RPMI7951 (cell line): Measurements from ENCODE around the gene PLCB1. TPM values are rescaled to one million over a fixed set of nuclear protein-coding genes. Genes with fewer than 3 reads are reported as not detected.
"Not testable (repeated sequence)": the region's sequence is repeated elsewhere in the genome, so short reads cannot be mapped to it uniquely, and the experiment has no call there.

ENCODE experiments used
- DNase-seq: peaks from one replicate; pipeline ENCODE4 v3.0.0-alpha.2; 2012; ENCODE audit warnings: low read depth
- total RNA-seq: library from RNA; depleted of rRNA; stranded (reverse); fragments of >200 nt; shearing (Covaris generic); gene quantifications from 2 replicates; pipeline ENCODE4 v1.2.3, GENCODE V29; 2014

Gene PLCB1
- total RNA-seq, 1 experiment from 2014 or later, result 28.4 TPM

DNA sequence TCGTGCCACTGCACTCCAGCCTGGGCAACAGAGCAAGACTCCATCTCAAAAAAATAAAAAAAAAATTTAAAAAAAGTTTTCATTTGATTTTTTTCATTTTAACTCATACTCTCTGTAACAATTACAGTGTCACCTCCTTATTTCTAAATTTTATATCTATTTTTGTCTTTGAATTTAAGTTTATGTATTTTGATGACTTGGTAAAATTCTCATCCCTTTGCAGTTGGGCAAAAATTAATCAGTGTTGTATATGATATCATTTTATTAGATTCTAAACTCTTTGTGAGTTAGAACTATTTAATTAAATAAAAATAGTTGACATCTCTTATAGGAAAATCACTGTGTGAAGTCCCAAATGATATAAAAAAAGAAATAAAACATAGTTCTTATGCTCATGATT, 270.7 kb downstream of the PLCB1 start:
- no peak for DNase-seq

DNA sequence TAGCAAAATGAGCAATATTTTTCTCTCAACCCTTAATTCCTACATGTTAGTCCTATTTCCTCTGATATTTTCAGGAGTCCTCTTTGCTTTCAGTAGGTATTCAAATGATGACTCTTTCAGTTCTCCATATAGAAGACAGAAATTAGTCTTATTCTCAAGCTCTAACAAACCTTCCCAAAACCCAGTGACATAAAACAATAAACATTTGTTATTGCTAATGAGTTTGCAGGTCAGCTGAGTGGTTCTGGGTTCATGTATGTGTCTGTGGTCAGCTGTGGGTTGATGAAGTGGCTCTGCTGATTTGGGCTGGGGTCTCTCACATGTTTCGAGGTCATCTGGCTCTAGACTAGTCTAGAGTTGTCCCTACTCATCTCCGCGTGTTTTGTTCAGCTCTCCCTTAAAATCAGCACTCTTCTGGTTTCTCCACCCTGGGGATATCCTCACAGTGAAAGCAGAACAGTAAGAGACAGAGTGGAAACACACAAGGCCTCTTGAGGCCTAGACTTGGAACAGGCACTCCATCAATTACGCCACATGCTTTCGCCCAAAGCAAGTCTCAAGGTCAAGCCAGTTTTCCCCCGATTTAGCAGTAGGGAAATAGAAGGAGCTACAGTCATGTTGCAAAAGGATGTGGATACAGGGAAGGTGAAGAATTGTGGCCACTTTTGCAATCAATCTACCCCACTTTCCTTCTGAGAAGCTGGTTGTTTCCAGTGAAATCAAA, 273.0 kb downstream of the PLCB1 start:
- no peak for DNase-seq

DNA sequence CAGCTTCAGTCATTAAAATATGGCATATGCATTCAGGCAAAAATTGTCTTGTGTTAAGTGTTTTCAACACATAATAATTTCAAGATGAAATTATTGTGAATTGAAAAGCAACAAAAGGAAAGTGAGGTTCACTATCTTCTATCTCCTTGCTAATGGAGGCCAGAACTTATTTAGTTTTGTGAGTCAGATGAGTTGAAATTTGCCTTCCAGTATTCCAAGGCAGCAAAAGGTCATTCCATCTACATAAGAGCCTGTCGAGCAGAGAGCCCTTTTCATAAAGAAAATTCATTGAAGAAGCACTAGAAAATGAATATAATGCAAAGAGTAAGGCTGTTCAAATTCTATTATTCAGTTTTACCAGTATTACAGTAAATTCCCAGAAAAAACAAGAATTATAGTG, 274.3 kb downstream of the PLCB1 start:
- no peak for DNase-seq

DNA sequence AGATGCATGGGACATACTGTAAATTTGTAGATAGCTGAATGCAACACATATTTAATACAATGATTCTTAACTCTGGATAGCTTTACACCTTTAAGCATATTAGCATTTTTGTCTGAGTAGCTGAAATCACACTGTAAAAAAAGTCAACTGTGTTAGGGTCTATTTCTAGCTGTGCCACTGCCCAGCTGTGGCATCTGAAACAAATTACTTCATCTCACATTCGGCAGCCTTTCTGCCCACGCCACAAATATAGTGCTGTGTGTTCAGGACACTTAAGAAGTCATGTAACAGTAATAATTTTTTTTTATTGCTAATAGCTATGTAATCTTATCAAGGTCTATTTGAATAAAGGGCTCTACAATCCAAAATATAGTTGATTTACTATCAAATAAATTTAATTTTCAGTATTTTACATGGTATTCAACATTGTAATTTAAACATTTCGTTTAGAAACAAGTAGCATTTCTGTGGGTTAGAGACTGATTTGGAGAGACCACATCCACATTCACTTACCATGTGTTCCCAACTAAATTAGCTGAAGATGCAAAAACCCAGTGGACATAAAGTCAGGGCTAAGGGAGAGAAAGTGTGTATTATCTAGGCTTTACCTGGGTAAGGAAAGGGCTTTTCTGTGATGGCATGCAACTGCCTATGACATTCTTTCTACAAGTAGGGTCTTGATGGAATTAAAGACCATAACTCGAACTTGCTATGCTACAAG, 276.7 kb downstream of the PLCB1 start:
- DNase-seq, result no peak

DNA sequence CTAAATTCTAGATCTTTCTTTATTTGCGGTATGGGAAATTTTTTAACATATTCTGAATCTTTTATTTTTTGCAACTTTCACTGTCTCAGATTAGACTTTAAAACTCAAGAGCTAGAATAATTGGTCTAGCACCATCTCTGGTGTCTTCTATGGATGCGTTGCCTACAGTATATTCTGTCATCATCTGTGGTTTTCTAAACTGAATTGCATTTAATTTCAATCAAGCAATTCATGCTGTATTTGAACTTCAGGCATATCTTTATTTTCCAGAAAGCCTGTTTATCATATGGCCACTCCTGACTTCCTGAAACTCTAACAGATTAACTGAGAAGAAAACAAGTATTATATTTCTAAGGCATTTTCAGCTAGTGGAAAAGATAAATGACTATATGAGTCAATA, 281.6 kb downstream of the PLCB1 start:
- DNase-seq, result no peak

DNA sequence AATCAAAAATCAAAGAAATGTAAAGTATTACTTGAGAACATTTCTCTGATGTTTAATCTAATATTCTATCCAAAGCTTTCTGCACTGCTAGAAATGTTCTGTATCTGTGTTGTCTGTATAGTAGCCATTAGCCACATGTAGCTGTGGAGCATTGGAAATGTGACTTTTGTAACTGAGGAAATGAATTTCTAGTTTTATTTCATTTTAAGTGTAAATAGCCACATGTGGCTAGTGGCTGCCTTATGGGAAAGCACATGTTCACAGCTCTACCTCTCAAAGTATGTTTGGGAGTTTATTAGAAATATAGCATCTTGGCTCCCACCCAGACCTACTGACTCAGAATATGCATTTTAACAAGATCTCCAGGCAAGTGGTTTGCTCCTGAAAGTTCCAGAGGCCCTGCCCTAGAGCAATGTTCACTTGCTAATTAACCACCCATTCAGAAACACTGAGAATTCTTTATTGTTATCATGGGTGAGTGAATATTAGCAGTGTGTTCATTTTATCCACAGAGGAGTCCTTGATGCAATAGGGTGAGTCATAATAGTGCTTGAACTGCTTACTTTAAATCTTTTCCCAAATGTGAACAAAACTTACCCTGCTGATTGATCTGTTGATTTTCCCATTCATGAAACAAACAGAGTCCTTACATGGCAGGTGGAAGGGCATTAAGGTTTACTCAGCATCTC, 282.7 kb downstream of the PLCB1 start:
- peak; percentile 86 for DNase-seq

DNA sequence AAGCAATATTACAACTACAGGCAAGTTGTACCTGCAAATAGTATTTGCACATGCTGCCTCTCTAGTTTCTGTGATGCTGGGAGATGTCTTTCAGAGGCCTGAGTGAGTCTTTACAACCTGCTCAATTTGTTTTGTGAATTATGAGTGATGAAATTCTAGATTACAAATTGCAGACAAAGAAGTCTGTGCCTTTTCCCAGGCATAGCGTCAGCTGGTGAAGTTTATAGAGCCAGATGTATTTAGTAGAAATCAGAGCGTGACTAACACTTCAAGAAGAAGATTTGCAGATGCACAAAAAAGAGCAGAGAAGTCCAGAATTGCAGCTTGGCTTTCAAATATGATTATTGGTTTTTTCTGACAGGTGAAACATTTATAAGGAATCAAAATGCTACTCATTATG, 289.9 kb downstream of the PLCB1 start:
- peak; percentile 15 for DNase-seq

DNA sequence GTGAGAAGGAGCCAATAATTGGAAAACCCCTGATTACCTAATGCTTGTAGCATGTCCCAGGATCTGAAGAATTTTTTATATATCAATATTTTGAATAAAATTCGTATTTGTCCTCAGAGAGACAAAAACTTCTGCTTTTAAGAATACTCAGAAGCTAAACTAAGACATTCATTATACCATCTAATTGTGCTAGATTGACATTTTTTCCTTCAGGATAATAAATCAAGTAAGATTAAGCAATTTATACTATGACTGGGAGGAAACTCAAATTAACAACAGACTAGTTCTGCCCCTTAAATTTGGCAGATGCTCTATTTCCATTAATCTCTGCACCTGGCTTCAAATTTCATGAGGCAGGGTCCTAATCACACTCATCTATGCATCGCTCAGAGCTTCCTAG, 291.4 kb downstream of the PLCB1 start:
- no peak for DNase-seq

DNA sequence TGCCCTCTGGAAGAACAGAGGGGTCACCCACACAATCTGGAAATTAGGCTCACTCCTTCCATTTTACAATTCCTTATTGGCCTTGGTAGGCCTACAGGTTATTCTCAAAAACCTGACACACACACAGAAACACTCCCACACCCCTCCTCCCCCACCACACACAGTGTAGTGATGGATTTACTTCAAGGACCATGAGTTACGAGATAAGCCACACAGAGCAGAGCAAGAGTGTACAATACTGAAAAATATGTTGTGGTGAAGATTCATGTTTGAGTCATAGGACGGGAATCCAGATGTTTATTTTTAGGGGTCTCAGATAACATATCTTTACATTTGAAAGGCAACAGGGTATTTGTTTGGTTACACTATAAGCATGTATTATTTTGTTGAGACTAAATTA, 291.9 kb downstream of the PLCB1 start:
- DNase-seq, result peak; percentile 72

DNA sequence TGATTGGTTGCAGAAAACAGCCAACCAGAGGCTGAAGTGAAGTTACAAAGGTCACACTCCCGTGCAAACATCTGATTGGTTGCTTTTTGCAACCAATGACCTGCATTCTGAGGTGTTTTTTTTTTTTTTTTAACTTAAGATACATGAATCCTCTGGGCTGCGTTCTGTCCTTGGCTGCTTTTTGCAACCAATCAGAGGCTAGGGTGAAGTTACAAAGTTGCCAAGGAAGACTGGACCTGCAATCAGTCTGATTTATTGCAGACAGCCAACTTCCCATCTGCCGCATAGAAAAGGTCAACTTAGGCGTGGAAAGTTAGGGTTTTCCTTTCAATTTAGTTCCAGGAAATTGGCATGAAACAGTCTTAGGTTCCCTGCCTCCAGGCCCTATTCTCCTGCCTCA, 292.9 kb downstream of the PLCB1 start:
- DNase-seq, result no peak

DNA sequence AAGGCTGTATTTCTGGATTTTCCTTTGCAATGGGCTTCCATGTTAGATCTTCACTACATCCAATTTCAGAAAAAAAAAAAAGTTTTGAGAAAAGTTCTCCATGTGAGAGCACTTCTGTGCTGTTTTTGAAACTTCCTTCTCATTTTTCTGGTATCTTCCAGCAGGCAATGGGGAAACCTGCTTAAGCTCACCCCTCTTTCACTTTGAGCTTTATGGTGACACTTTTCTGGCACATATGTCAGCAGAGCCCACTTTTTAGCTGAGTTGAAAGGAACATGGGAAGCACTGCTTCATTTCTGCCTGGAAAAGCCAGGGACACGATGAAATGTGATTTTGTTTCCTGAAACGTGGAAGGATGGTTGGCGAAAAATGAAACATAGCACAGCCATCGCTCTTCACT, 293.7 kb downstream of the PLCB1 start:
- DNase-seq, result no peak

DNA sequence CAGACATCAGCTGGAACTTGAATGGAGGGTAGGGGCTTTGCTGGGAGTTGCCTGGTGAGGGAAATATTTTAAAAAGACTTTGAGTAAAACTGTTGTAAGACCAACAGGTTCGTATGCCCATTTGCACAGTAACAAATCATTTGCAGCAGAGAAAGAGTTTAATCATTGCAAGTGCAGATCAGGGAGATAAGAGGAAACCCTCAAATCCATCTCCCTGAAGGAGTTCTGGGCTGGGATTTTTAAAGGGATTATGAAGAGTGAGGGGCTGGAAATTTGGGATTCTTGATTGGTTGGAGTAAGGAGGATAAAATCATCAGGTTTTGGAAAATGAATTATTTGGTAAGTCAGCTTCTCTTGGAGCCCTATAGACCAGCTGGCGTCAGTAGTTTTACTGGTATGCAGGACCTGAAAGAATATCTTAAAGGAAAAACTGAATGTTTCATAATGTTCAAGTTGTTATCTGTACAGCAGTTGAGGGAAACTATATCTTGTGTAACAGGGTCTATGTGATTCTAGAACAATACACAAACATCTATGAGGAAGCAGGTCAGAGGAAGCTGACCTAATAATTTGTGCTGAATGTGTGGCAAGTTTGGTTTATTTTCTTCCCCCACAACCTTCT, 295.5 kb downstream of the PLCB1 start:
- no peak for DNase-seq

DNA sequence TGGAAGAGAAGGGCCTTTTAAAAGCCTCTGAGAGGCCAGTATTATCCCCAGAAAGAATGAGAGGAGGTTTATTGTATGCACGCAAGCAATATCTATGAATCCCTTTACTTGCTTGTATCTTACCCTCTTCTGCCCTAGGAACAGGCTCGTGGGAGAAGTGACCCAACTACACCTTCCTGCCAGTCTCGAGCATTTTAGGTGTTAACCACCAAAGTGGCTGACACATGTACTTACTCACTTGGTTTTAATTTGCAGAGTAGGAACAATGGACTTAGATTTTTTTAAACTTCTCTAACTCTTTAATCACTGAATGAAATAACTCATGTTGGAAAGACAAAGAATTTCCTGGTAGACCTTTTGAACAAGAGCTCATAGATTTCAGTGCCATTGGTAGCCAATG, 296.9 kb downstream of the PLCB1 start:
- DNase-seq, result no peak

DNA sequence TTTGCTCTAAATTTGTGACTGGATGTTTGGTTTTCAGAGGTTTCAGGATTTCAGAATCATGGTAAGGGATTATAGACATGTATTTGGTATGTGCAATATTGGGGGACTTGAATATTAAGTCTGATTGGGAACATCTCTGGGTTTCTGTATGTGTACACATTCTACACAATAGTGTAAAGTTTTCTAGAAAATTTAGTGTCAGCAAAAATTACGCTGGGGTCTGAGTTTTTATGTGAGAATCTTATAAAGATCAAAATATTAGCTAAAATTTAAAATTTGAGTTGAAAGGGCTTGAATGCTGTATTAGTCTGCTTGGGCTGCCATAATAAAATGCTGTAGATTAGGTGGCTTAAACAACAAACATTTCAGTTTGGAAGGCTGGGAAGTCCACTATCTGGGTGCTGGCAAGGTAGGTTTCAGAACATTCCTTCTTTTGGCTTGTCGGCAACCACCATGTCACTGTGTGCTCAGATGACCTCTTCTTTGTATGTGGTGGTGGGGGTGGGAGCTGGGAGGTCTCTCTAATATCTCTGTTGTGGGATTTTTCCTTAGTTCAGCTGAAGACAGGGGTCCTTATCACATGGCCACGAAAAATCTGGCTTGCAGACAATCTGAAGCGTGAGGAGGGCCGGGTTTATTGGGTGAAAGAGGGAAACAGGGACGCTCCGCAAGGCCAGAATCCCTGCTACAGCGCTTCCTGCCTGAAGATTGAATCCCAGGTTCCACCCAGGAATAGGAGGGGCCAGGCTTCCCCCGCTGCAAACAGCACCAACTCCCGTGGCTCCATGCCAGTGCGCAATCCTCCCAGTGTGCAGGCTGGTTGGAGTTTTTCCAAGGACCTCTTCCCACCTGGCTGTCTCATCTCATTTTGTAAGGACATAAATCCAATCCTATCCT, 299.7 kb downstream of the PLCB1 start:
- peak; percentile 57 for DNase-seq

DNA sequence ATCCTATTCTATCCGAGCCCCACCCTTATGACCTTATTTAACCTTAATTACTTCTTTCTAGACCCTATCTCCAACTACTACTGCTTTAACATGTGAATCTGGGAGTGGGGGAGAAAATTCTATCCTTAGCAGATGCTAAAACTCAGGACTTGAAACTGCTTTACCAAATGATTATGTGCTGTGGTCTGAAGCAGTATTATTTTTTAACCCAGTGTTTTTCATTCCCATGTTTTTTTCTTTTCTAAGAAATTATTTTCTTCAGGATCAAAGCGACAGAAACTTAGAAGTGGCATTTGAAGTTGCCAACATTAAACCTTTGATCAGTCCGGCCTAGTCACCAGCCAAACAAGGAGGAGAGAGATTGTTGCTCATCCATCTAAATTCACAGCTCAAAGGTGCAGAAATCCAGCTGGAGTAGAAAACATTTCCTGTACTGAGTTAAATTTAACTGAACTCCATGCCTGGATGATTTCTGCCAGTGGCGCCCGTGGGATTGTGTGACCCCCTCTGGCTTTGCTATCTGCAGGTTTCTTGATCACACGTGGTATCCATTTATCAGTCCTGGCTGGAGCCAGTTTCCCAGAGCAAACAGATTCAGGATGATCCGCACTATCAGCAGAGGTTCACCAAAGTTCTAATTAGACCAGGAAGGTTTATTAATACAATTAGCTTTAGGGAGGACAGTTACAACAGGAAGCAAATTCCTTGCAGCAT, 300.5 kb downstream of the PLCB1 start:
- no peak for DNase-seq

DNA sequence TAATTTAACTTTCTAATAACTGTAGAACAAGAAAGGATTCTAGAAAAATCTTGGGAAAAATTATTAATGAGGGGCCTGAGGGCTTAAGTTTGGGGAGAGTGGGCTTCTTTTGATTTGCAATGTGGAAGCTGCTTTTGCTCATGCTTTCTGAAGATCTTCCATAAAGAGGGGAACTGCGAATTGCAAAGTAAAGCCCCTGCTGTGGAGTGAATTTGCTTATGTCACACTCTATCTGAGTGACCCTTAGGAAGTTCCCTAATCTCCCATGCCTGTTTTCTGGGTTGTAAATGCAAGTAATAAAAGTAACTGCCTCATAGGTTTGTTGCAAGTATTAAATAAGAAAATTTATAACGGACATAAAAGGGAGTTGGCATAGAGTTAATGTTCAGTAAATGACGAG, 301.2 kb downstream of the PLCB1 start:
- no peak for DNase-seq

DNA sequence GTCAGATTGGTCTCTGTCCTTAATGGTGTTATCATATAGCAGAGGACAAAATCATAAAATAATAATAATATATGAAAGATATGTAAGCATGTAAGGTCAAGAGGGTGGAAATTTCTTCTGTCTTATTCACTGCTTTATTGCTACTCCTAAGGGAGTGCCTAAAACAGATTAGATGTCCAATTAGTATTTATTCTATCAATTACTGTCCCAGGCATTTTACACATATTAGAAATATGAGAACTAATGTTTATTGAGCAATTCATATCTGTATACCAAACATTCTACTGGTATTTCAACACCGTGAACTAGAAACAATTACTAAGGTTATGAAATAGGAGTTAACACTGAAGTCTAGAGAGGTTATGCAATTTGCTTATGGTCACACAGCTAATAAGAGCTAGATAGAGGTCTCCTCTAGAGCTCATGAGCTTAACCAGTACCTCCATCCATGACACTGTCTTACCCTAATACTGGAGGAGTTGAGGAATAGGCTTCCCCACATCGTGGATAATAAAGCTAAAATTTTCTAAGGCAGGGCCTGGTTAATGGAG, 302.3 kb downstream of the PLCB1 start:
- DNase-seq, result no peak

DNA sequence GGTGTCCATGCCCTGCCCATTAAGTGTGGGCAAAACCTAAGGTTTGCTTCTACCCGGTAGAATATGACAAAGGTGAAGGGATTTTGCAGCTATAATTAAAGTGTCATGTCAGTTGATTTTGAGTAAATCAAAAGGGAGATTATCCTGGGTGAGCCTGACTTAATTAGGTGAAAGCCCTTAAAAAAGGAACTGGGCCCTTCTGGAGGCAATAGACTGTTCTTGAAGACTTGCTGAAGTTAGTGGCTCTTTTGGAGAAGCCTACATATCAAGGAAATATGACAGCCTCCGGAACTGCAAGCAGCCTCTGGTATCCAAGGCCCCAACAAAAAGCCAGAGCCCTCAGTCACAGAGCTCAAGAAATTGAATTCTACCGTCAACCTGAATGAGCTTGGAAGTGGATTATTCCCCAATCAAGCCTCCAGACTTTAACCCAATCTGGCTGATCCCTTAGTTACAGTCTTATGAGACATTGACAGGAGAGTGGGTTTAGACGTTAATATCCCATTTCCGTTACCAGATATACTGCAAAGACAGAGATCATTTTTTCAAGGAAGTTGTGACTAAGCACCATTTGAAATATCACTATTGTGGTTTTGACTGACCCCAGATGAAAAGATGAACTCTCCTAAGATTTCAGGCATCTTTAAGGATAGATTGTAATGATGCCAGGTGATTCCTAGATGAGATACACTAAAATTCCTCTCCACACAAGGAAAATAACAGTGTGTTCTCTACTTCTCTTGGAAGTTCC, 303.4 kb downstream of the PLCB1 start:
- DNase-seq, result no peak

DNA sequence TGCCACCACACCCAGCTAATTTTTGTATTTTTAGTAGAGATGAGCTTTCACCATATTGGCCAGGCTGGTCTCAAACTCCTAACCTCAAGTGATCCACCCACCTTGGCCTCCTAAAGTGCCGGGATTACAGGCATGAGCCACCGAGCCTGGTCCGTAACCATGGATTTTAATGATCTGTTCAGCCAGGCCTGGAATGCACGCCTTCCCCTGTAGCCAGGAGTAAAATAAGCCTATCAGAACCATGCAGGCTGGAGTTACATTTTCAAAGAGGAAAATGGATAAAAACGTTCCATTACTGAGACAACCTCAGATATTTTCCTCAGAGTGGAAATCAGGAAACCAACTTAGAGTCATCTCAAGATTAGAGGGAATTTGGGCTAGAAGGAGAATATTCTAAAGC, 304.9 kb downstream of the PLCB1 start:
- DNase-seq, result not testable (repeated sequence)

DNA sequence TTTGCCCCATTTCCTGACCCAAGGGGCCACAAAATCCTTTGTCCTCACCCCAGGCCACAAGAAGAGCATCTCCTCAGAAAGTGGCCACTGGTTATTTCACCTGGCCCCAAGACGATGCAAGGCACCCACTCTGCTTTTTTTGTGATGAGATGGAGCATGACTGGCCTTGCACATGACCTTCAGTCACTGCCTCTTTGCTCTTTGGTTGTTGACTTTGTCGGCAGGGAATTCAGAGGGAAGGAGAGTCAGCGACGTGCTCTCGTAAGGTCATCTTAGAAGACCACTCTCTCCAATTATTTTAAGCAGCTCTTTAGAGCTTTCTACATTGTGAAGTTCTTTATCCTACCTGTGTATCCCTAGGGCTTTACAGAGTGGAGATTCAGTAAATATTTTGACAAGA, 306.7 kb downstream of the PLCB1 start:
- no peak for DNase-seq
